K562 (cell line): ENCODE results near the gene MYH9. TPM values are rescaled to one million over a fixed set of nuclear protein-coding genes. Genes with fewer than 3 reads are reported as not detected.

Experiments
- GATA2 ChIP-seq: sonication (generic); formaldehyde crosslinking; IDR thresholded peaks from 2 replicates; pipeline ENCODE4 v1.4.0; 2020; ENCODE audit warnings: mild to moderate bottlenecking, missing genetic modification reagents
- MAZ ChIP-seq, 2 experiments: fragments of 450-650 bp in 1 of 2; sonication (generic) in 1 of 2; formaldehyde crosslinking; IDR thresholded peaks in 1 of 2; conservative IDR thresholded peaks in 1 of 2; 2 replicates each; pipeline versions ENCODE4 v1.4.0 to v1.5.0; 2020; ENCODE audit warnings: mild to moderate bottlenecking in 1 of 2, missing genetic modification reagents in 1 of 2
- RERE ChIP-seq: sonication (generic); formaldehyde crosslinking; IDR thresholded peaks from 2 replicates; pipeline ENCODE4 v1.8.0; 2023; ENCODE audit warnings: missing genetic modification reagents, mild to moderate bottlenecking, borderline replicate concordance
- SMC3 ChIP-seq: conservative IDR thresholded peaks from 2 replicates; pipeline ENCODE4 v1.6.1; 2011; ENCODE audit warnings: low read depth, low read length, improper control_type of control experiment; ENCODE audit not compliant: insufficient read depth
- SRSF9 ChIP-seq: fragments of 200-400 bp; formaldehyde crosslinking; IDR thresholded peaks from 2 replicates; pipeline ENCODE4 v1.6.1; 2017; ENCODE audit warnings: low read depth, low read length, borderline replicate concordance
- VEZF1 ChIP-seq: fragments of 200-800 bp; sonication (Bioruptor generic); IDR thresholded peaks from 2 replicates; pipeline ENCODE4 v1.6.1; 2017; ENCODE audit warnings: missing genetic modification characterization, missing compliant biosample characterization
- ZNF395 ChIP-seq: fragments of 200-800 bp; sonication (Bioruptor generic); IDR thresholded peaks from 2 replicates; pipeline ENCODE4 v1.6.1; 2017; ENCODE audit warnings: missing genetic modification characterization, missing compliant biosample characterization
- polyA plus RNA-seq, 8 experiments: library from polyadenylated mRNA; depleted of rRNA in 4 of 8; stranded (reverse) in 5 of 8; unstranded in 3 of 8; fragments of >200 nt; fragmentation: Nextera tagmentation in 2 of 8; fragmentation: Illumina TruSeq in 1 of 8; extraction: Ambion mirVana in 2 of 8; extraction: Trizol in 1 of 8; gene quantifications; 2 replicates each; pipeline versions ENCODE4 v1.2.1 to v1.2.3, GENCODE V29; 2011 to 2014; ENCODE audit warnings: inconsistent platforms in 1 of 8, missing spikeins in 1 of 8
- total RNA-seq, 7 experiments: library from RNA; depleted of rRNA in 6 of 7; stranded (reverse); fragments of >200 nt in 6 of 7; fragmentation: Illumina TruSeq in 2 of 7; extraction: Trizol in 2 of 7; gene quantifications; 2 replicates each; pipeline versions ENCODE4 v1.2.1 to v1.2.3, GENCODE V29; 2011 to 2021; ENCODE audit warnings: low replicate concordance in 1 of 7

MYH9 gene
- total and polyA plus RNA-seq, 9 of the 15 experiments (the other 6 are each of a cell fraction or from before 2014, with no cell fraction given): 0.71 to 111 (median 24.6) TPM

- TF ChIP-seq RERE (CRISPR knock-in tag) (no peak), SMC3 (peak; percentile 51; the same call in 1 of the 2 replicates), GATA2 (CRISPR knock-in tag) (no peak), MAZ (CRISPR knock-in tag; conservative IDR thresholded peaks at IDR 0.05 in 1 of 2, IDR thresholded peaks at IDR 0.05 in 1 of 2) (peak in 1 of 2 experiments; percentile 77; a peak in 2 of 4 replicates), ZNF395 (CRISPR knock-in tag) (no peak), VEZF1 (peak; percentile 48), SRSF9 (no peak)
These were observed 110.1 kb downstream of the MYH9 start (continued) for GRCh38 chr22:36277482-36278291.
